ENCODE data around the gene SMIM1.

The SMIM1 gene

GRCh38 chr1:3814771-3815561, 42.4 kb downstream of the SMIM1 start:
- Histone ChIP-seq H3K4me1 (ENCODE audit: control insufficient read depth, low read length) (no peaks in the 10 kb centered on the region), H3K79me2 (ENCODE audit: control insufficient read depth, low read length) (no peaks in the 10 kb centered on the region), H3K9me2 (replicated peaks; ENCODE audit: control insufficient read depth, low read length) (no peaks in the 10 kb centered on the region), H3K9me3 (ENCODE audit: control insufficient read depth, insufficient read depth, low read length) (no peaks in the 10 kb centered on the region), H3F3A (ENCODE audit: control insufficient read depth, insufficient read depth) (peaks cover 7% of the 10 kb centered on the region; the same call in 1 of the 2 replicates), H3K4me2 (ENCODE audit: low read length) (no peak overlapping the region), H3K27me3 (ENCODE audit: control insufficient read depth, low read length) (no peaks in the 10 kb centered on the region), H3K36me3 (ENCODE audit: control insufficient read depth, low read length) (peaks cover 11% of the 10 kb centered on the region), H4K20me1 (ENCODE audit: control insufficient read depth, insufficient read depth, low read depth, low read length) (no peaks in the 10 kb centered on the region), H3K27ac (ENCODE audit: low read depth, low read length) (no peak overlapping the region), H3K4me3 (ENCODE audit: low read length) (no peak overlapping the region)
- TF ChIP-seq EZH2phosphoT487 (IDR thresholded peaks at IDR 0.05; ENCODE audit: borderline replicate concordance, low read length): no peak
- TF ChIP-seq, protein P1, sequence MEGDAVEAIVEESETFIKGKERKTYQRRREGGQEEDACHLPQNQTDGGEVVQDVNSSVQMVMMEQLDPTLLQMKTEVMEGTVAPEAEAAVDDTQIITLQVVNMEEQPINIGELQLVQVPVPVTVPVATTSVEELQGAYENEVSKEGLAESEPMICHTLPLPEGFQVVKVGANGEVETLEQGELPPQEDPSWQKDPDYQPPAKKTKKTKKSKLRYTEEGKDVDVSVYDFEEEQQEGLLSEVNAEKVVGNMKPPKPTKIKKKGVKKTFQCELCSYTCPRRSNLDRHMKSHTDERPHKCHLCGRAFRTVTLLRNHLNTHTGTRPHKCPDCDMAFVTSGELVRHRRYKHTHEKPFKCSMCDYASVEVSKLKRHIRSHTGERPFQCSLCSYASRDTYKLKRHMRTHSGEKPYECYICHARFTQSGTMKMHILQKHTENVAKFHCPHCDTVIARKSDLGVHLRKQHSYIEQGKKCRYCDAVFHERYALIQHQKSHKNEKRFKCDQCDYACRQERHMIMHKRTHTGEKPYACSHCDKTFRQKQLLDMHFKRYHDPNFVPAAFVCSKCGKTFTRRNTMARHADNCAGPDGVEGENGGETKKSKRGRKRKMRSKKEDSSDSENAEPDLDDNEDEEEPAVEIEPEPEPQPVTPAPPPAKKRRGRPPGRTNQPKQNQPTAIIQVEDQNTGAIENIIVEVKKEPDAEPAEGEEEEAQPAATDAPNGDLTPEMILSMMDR (IDR thresholded peaks at IDR 0.05; ENCODE audit: low read depth, low read length, poor library complexity, severe bottlenecking): no peak

DNA sequence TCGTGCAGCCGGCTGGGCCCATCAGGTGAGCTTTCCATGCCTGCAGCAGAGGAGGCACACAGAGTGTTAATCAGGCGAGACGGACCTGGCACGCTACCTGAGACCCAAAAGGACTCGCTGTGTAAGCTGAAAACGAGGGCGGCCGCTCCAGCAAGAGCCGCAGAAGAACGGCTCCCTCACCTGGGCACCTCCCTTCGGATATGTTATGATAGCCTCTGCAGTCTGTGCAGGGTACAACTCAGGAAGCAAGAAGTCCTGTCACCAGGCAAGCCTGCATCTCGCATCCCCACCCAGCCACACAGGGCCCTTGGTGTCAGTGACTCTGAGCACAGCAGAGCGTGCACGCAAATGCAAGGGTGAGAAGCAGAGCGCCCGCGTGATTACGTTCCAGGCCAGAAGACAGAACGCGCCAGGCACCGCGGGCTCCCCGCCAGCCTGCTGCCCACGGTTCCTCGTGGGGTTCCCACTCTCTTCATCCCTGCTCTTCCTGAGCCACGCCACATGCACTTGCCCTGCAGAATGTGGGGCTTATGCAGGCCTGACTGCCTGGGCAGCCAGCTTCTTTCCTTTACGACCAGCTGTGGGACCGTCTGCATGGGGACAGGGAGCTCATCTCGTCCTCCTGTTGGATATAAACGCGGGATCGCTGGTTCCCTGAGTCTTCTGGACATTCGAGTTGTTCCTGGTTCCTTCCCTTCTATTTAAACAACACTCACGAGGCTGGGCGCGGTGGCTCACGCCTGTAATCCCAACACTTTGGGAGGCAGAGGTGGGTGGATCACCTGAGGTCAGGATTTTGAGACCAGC, 44.0 kb downstream of the SMIM1 start:
- no peak overlapping the region for H3K27ac ChIP-seq (ENCODE audit: low read depth, low read length)
- no peaks in the 10 kb centered on the region for H3K27me3 ChIP-seq (ENCODE audit: control insufficient read depth, low read length)
- peaks cover 7% of the 10 kb centered on the region; the same call in 1 of the 2 replicates for H3F3A ChIP-seq (ENCODE audit: control insufficient read depth, insufficient read depth)
- no peak overlapping the region for H3K4me3 ChIP-seq (ENCODE audit: low read length)
- no peaks in the 10 kb centered on the region for H4K20me1 ChIP-seq (ENCODE audit: control insufficient read depth, insufficient read depth, low read depth, low read length)
- TF ChIP-seq, protein P1 (IDR thresholded peaks at IDR 0.05; ENCODE audit: low read depth, low read length, poor library complexity, severe bottlenecking): no peak
- no peak for TF ChIP-seq EZH2phosphoT487 (IDR thresholded peaks at IDR 0.05; ENCODE audit: borderline replicate concordance, low read length)
- peaks cover 22% of the 10 kb centered on the region for H3K36me3 ChIP-seq (ENCODE audit: control insufficient read depth, low read length)
- no peaks in the 10 kb centered on the region for H3K9me2 ChIP-seq (replicated peaks; ENCODE audit: control insufficient read depth, low read length)
- H3K9me3 ChIP-seq (ENCODE audit: control insufficient read depth, insufficient read depth, low read length): no peaks in the 10 kb centered on the region
- H3K4me1 ChIP-seq (ENCODE audit: control insufficient read depth, low read length): no peaks in the 10 kb centered on the region
- H3K4me2 ChIP-seq (ENCODE audit: low read length): no peak overlapping the region
- no peaks in the 10 kb centered on the region for H3K79me2 ChIP-seq (ENCODE audit: control insufficient read depth, low read length)

DNA sequence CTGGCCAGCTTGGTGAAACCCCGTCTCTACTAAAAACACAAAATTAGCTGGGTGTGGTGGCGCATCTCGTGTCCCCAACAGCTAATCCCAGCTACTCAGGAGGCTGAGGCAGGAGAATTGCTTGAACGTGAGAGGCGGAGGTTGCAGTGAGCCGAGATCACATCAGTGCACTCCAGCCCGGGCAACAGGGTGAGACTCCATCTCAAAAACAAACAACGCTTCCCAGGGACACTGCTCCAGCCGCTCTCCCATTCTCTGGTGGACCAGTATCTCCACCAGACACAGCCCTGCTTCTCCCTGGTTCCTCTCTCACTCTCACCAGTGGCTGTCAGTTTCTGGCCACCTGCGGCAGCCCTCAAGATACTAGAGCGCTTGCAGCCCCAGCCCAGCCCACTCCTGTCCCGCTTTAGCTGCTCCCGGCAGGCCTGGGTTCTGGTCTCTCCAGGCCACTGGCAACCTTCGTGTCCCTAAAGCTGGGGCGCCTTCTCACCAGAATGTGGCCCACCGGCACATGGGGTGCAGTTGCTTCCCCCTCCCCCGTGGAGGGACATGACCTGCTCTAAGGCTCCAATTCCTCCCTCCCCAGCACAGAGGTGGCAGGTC, 44.7 kb downstream of the SMIM1 start:
- Histone ChIP-seq H3K79me2 (ENCODE audit: control insufficient read depth, low read length) (no peaks in the 10 kb centered on the region), H3K27me3 (ENCODE audit: control insufficient read depth, low read length) (no peaks in the 10 kb centered on the region), H3F3A (ENCODE audit: control insufficient read depth, insufficient read depth) (0 out of 2 replicates have a peak, but pooled peaks cover 2% of the 10 kb centered on the region), H3K4me1 (ENCODE audit: control insufficient read depth, low read length) (no peaks in the 10 kb centered on the region), H3K27ac (ENCODE audit: low read depth, low read length) (no peak overlapping the region), H3K9me2 (replicated peaks; ENCODE audit: control insufficient read depth, low read length) (no peaks in the 10 kb centered on the region), H4K20me1 (ENCODE audit: control insufficient read depth, insufficient read depth, low read depth, low read length) (no peaks in the 10 kb centered on the region), H3K4me3 (ENCODE audit: low read length) (no peak overlapping the region), H3K4me2 (ENCODE audit: low read length) (no peak overlapping the region), H3K9me3 (ENCODE audit: control insufficient read depth, insufficient read depth, low read length) (no peaks in the 10 kb centered on the region), H3K36me3 (ENCODE audit: control insufficient read depth, low read length) (peaks cover 29% of the 10 kb centered on the region)
- TF ChIP-seq EZH2phosphoT487 (IDR thresholded peaks at IDR 0.05; ENCODE audit: borderline replicate concordance, low read length): no peak
- TF ChIP-seq, protein P1 (IDR thresholded peaks at IDR 0.05; ENCODE audit: low read depth, low read length, poor library complexity, severe bottlenecking): no peak
